DND-41 (cell line): Measurements from ENCODE around the gene NUP35.

ENCODE experiments used
- CTCF ChIP-seq: IDR thresholded peaks from 2 replicates; pipeline ENCODE4 v1.5.1; 2012; ENCODE audit warnings: borderline replicate concordance, low read length, moderate library complexity, mild to moderate bottlenecking; ENCODE audit not compliant: poor library complexity, severe bottlenecking; ENCODE audit errors: extremely low read depth
- EZH2 ChIP-seq: IDR thresholded peaks from 3 replicates; pipeline ENCODE4 v1.6.1; 2012; ENCODE audit warnings: borderline replicate concordance, low read depth, mild to moderate bottlenecking, moderate library complexity, low read length, inconsistent platforms; ENCODE audit not compliant: severe bottlenecking

DNA sequence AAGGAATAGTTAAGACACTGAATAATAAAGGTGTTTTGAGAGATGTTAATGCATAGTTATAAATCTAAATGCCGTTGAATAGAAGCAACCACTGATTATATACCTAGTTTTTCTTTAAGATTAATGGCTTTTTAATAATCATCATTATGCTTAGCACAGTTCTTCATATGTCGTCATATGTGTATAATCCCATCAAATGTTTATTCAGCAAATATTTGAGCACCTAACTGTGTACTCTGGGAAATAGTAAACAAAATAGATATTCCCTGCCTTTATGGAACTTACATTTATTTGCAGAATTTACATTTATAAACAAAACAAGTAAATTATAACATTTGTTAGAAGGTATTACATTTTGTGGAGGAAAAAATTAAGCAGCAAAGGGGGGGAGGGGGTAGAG lies 9.8 kb downstream of the NUP35 start:
- TF ChIP-seq CTCF, result no peak
- no peak for TF ChIP-seq EZH2
